Esophagus squamous epithelium (tissue), 4 donors: Measurements from ENCODE around the gene DOCK3.

Source experiments
- POLR2A ChIP-seq, 4 donors: fragments of 450-650 bp; IDR thresholded peaks; one replicate each; pipeline ENCODE4 v1.6.1; 2017; ENCODE audit warnings: antibody characterized with exemption in 4 of 4, mild to moderate bottlenecking in 4 of 4, moderate library complexity in 3 of 4
- TF ChIP-seq, protein P1 (sequence below), 6 experiments: fragments of 450-650 bp in 4 of 6; fragments of 200-600 bp in 2 of 6; sonication (generic) in 2 of 6; IDR thresholded peaks; one replicate each; pipeline ENCODE4 v1.5.1; 2016 to 2019; ENCODE audit warnings: antibody characterized with exemption in 6 of 6, mild to moderate bottlenecking in 4 of 6, moderate library complexity in 4 of 6

- TF ChIP-seq, protein P1, sequence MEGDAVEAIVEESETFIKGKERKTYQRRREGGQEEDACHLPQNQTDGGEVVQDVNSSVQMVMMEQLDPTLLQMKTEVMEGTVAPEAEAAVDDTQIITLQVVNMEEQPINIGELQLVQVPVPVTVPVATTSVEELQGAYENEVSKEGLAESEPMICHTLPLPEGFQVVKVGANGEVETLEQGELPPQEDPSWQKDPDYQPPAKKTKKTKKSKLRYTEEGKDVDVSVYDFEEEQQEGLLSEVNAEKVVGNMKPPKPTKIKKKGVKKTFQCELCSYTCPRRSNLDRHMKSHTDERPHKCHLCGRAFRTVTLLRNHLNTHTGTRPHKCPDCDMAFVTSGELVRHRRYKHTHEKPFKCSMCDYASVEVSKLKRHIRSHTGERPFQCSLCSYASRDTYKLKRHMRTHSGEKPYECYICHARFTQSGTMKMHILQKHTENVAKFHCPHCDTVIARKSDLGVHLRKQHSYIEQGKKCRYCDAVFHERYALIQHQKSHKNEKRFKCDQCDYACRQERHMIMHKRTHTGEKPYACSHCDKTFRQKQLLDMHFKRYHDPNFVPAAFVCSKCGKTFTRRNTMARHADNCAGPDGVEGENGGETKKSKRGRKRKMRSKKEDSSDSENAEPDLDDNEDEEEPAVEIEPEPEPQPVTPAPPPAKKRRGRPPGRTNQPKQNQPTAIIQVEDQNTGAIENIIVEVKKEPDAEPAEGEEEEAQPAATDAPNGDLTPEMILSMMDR (IDR thresholded peaks at IDR 0.05), result no peak
- TF ChIP-seq POLR2A (IDR thresholded peaks at IDR 0.05), result no peak
Measured at GRCh38 chr3:50660386-50660785, 14.3 kb upstream of the DOCK3 start.
